Erythroblast (primary cell): Measurements from ENCODE around the gene ATP6V1G2.

Source experiments
- GATA1 ChIP-seq: IDR thresholded peaks from 2 replicates; pipeline ENCODE4 v1.6.1; 2011; ENCODE audit warnings: low read depth, mild to moderate bottlenecking, control low read depth, low read length, moderate library complexity
- POLR2A ChIP-seq: IDR thresholded peaks from 2 replicates; pipeline ENCODE4 v1.6.1; 2011; ENCODE audit warnings: mild to moderate bottlenecking, low read length

- TF ChIP-seq POLR2A (no peak), GATA1 (no peak)
Measured at GRCh38 chr6:31531162-31531561, 15.2 kb downstream of the ATP6V1G2 start.
